HG03066 (cell line): Measurements from ENCODE around the gene ULK1.

Experiments used
- ATAC-seq: cut with Tn5 transposase; IDR thresholded peaks from one replicate; pipeline ENCODE4 v1.9.1; 2021; ENCODE audit warnings: low read depth; ENCODE audit not compliant: unreplicated experiment

ULK1 gene

DNA sequence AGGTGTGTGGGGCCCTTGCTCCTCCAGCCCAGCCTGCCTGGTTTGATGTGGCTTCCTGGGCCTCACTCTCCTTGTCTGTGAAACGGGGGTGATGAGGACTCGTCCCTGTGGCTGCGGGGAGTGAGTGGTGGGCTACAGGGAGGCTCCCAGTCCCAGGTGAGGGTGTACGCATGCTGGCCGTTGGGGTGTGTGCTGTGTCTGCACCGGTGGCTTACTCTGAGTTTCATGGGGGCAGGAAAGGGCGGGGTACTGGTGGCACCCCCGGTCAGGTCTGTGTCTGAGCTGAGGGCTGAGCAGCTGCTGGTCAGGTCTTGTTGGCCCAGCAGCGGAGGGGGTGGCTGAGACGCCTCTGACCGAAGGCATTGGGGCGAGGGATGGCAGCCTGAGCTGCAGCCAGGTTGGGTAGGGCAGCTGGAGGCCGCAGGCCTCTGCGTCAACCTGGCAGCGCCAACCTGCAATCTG, 11.2 kb downstream of the ULK1 start:
- no peak for ATAC-seq

DNA sequence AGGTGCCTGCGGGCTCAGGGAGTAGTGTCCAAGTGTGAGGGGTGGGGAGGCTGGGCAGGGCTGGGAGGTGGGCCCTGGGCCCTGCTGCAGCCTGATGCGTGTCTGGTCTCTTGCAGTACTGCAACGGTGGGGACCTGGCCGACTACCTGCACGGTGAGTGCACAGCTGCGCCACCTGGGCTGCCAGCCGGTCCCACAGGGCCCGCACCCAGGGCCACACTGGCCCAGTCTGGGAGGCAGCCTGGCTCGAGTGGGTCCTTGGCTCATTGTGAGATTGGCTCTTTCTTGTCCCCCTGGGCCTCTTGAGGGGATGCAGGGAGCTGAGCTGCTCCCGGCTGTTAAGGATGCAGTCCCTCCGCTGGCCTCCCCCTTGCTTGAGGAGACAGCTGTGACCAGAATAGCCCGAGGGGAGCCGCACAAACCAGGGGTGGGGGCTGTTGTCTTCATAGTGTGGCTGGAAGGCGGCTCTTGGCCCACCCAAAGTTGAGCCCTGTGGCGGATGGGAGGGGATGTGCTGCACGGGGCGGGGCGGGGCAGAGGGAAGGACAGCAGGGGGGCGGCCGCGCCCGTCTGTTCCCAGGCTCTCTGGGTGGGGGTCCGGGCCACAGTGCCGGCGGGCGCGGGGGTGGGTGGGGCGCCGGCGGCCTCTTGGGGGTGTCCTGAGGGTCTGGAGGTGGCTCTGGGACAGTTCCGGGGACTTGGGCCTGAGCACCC, 13.1 kb downstream of the ULK1 start:
- ATAC-seq: no peak

GRCh38 chr12:131908092-131909080, 14.0 kb downstream of the ULK1 start:
- no peak for ATAC-seq

DNA sequence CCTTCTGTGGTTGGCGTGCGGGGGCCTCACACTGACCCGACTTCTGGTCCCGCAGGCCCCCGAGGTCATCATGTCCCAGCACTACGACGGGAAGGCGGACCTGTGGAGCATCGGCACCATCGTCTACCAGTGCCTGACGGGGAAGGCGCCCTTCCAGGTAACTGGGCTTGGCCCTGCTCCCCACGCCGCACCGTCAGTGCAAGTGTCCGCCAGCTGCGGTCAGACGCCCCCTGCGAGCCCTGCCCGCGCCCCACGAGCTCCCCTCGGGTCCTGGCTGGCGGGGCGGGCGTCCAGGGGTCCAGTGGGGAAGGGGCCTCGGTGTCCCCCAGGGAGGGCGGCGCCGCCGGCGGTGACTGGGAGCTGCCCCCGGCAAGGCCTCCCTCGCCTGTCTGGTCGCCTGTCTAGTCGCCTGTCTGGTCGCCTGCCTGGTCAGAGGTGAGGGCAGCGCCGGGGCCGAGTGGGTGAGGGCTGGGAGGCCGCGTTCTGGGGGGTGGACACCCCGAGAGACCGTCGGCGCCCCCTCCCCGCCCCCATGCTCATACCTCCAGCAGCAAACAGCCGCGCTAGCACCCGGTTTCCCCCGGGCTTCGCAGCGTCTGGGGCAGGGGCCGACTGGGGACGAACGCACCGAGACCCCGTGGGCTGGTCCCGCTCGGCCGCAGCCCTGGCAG, 14.8 kb downstream of the ULK1 start:
- ATAC-seq: no peak

- no peak for ATAC-seq
These were observed 15.4 kb downstream of the ULK1 start for GRCh38 chr12:131909752-131910219.

DNA sequence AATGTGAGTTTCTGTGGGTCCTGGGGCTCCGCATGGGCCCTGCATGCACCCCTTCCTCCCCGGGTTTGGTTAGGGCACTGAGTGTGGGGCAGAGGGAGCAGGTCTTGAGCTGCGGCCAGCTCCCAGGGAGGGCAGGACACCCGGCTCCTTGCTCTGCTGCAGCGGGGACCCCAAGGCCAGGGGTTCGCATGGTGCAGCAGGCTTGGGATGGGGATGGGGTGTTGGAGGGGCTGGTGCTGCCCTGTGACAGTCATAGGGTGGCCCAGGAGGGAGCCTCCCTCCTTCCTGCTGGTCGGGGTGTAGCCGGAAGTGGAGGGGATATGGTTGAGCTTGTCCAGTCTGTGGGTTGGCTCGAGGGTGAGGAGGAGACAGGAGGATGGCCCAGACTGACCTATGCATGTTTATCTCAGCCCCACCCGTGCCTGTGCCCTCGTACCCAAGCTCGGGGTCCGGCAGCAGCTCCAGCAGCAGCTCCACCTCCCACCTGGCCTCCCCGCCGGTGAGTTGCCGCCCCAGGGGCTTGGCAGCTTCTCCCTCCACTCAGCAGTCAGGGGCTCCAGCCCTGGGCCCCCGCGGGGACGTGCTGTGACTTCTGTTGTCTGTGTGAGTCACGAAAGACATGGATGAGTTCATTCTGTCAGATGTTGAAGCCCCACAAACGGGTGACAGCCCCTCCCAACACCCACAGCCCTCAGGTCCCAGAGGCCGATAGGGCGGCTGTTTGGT, 16.0 kb downstream of the ULK1 start:
- ATAC-seq: no peak

- ATAC-seq: no peak
These were observed 16.7 kb downstream of the ULK1 start for GRCh38 chr12:131911028-131911650.

- no peak for ATAC-seq
These were observed 17.5 kb downstream of the ULK1 start for GRCh38 chr12:131911851-131912477.

DNA sequence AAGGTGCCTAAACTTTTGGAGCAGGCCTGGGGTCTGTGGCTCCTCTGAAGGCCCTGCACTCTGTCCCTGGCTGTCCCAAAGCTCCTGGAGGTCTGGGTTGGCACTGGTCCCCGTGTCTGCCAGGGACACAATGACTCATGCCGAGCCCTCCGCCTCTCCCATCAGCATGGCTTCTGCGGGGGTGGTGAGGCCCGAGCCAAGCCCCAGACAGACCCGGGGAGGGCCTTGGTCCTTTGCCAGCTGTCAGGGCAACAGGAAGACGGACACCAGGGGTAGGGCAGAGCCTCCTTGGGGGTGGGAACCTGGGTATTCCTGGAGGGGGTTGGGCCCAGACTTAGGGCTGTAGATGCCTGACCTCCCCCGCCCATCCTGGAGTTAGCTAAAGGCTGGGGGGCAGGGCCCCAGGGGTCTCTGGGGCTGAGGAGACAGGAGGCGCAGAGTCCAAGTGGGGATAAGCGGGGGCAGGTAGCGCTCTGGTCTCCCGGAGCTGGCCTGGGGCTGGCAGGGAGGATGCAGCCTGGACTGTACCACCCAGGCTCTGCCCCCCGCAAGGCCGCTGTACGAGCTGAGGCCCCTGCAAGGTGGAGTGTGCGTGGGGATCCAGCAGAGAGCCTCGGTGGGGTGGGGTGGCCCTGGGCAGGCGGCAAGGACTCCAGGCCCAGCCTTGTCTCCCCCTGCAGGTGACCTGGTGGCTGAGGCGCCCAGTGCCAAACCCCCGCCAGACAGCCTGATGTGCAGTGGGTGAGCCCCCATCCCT, 18.3 kb downstream of the ULK1 start:
- ATAC-seq: no peak

DNA sequence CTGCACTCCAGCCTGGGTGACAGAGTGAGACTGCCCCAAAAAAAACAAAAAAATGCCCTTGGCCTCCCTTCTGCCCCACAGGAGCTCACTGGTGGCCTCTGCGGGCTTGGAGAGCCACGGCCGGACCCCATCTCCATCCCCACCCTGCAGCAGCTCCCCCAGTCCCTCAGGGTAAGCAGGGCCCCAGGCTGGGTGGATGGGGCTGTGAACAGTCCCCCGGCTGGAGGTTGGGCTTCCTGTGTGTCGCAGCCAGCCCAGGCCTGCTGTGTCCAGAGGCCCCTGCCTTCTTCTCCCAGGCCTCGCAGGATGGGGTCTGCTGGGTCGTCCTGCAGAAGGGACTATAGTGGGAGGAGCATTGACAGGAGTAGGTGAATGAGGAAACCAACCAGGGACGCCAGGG, 19.2 kb downstream of the ULK1 start:
- no peak for ATAC-seq

- ATAC-seq: no peak
These were observed 19.8 kb downstream of the ULK1 start for GRCh38 chr12:131914179-131914702.

- ATAC-seq: no peak
These were observed 20.7 kb downstream of the ULK1 start for GRCh38 chr12:131915000-131915689.

DNA sequence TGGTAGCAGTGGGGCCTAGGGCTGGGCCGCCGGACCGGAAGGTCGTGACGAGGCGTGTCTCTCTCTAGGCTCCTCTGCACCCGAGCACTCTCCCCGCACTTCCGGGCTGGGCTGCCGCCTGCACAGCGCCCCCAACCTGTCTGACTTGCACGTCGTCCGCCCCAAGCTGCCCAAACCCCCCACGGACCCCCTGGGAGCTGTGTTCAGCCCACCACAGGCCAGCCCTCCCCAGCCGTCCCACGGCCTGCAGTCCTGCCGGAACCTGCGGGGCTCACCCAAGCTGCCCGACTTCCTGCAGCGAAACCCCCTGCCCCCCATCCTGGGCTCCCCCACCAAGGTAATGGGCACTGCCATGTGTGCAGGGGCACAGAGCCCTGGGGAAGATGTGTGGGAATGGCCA, 21.4 kb downstream of the ULK1 start:
- ATAC-seq: no peak

- ATAC-seq: no peak
These were observed 22.1 kb downstream of the ULK1 start for GRCh38 chr12:131916306-131917138.

DNA sequence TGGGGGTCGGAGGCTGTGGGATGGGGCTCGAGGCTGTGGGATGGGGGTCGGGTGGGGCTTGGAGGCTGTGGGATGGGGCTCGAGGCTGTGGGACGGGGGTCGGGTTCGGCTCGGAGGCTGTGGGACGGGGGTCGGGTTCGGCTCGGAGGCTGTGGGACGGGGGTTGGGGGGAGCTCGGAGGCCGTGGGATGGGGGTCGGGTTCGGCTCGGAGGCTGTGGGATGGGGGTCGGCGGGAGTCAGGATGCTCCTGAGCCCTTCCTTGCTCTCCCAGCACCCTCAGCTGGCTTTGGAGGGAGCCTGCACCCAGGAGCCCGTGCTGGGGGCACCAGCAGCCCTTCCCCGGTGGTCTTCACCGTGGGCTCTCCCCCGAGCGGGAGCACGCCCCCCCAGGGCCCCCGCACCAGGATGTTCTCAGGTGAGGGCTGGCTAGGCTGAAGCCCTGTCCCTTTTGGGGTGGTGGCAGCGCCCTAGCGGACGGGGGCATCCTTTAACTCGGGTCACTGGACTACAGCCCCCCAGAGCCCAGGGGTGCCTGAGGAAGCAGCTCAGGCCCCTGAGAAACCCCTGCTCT, 22.8 kb downstream of the ULK1 start:
- no peak for ATAC-seq

DNA sequence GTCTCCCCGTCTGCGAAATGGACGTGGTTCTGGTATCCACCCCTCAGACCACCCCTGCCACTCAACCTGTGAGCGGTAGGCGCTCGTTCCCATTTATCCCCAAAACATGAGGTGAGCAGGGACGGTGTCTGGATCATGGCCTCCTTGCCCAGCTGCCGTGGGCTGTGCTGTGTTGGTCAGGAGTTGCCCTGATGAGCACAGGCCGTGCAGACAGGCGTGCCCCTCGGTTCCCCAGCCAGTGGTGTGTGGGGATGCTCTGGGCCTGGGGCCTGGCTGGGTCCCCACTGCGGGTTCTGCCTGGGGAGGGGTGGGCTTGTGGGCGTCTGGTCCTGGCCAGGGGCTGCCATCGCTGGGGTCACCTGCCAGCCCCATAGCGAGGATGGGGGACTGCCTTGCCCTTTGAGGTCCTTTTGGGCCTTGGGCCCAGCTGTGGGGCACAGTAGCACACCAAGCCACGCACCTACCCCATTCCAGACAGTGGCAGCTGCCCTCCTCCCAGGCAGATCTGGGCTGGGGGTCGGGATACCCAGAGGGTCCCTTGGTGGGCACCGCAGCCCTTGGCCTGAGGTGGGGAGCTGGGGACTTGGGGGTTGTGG, 23.4 kb downstream of the ULK1 start:
- no peak for ATAC-seq
